Measurements from ENCODE around the gene CHKA. TPM values are rescaled to one million over a fixed set of nuclear protein-coding genes. Genes with fewer than 3 reads are reported as not detected.
A peak's percentile ranks its signal among the peaks of the same experiment; 100 is the strongest.

The CHKA gene
- total RNA-seq, 1 experiment from 2014 or later = 63.0 TPM

DNA sequence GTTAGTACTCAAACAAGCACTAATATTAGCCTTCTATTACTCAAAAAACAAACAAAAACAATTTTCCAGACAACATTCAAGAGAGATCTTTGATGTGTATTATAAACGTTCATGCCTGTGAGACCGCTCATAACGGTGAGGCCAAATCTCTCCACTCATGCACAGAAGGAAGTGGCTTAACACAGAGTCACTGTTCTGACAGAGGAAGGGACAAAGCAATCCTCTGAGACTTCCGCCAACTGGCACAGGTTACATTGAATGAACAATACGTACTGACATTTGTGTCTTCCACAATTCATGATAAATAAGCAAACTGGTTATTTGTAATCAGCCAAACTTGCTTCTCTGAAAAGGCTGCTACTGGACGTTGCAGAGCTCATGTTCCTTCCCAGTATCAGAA, 30.5 kb downstream of the CHKA start:
- TF ChIP-seq, protein P1, sequence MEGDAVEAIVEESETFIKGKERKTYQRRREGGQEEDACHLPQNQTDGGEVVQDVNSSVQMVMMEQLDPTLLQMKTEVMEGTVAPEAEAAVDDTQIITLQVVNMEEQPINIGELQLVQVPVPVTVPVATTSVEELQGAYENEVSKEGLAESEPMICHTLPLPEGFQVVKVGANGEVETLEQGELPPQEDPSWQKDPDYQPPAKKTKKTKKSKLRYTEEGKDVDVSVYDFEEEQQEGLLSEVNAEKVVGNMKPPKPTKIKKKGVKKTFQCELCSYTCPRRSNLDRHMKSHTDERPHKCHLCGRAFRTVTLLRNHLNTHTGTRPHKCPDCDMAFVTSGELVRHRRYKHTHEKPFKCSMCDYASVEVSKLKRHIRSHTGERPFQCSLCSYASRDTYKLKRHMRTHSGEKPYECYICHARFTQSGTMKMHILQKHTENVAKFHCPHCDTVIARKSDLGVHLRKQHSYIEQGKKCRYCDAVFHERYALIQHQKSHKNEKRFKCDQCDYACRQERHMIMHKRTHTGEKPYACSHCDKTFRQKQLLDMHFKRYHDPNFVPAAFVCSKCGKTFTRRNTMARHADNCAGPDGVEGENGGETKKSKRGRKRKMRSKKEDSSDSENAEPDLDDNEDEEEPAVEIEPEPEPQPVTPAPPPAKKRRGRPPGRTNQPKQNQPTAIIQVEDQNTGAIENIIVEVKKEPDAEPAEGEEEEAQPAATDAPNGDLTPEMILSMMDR (conservative IDR thresholded peaks at IDR 0.05) = no peak
- Histone ChIP-seq H2BK5ac (ENCODE audit: insufficient read length, low read length) (no peak overlapping the region), H4K20me1 (ENCODE audit: control insufficient read depth, insufficient read depth, insufficient read length) (no peaks in the 10 kb centered on the region), H3K14ac (ENCODE audit: insufficient read depth, low read length) (no peak overlapping the region), H3K56ac (ENCODE audit: insufficient read length, low read depth, low read length) (no peak overlapping the region), H3K4me2 (ENCODE audit: insufficient read depth, insufficient read length, low read length) (no peak overlapping the region), H3K23ac (ENCODE audit: insufficient read length, low read depth, low read length) (no peak overlapping the region), H3K23me2 (ENCODE audit: insufficient read length, low read depth, low read length, poor library complexity, severe bottlenecking) (no peaks in the 10 kb centered on the region), H4K5ac (ENCODE audit: insufficient read length, low read depth, low read length) (no peak overlapping the region), H3K27ac (ENCODE audit: insufficient read length, low read depth, low read length) (no peak overlapping the region), H3T11ph (ENCODE audit: low read length) (no peak overlapping the region), H3K9ac (ENCODE audit: extremely low read depth, insufficient read length, low read length) (no peak overlapping the region), H2AFZ (ENCODE audit: low read length) (no peak overlapping the region), H2BK20ac (ENCODE audit: low read depth, low read length, poor library complexity, severe bottlenecking) (no peak overlapping the region), H3K79me1 (ENCODE audit: insufficient read depth, low read depth, low read length, poor library complexity, severe bottlenecking) (peaks cover 3% of the 10 kb centered on the region), H3K18ac (ENCODE audit: insufficient read length, low read depth, low read length) (no peak overlapping the region), H4K91ac (ENCODE audit: insufficient read length, low read depth, low read length) (no peak overlapping the region), H3K4ac (ENCODE audit: low read depth, low read length) (no peak overlapping the region), H2AK5ac (ENCODE audit: insufficient read length, low read length) (no peak overlapping the region), H2BK12ac (ENCODE audit: insufficient read length, low read depth, low read length) (no peak overlapping the region), H4K8ac (replicated peaks; ENCODE audit: insufficient read length, low read depth, low read length) (no peak overlapping the region), H3K4me1 (ENCODE audit: insufficient read depth, low read length) (no peaks in the 10 kb centered on the region), H2BK15ac (ENCODE audit: low read depth, low read length) (no peak overlapping the region), H3K9me3 (ENCODE audit: control insufficient read depth, low read depth, low read length) (no peaks in the 10 kb centered on the region), H3K27me3 (ENCODE audit: insufficient read depth, low read length) (no peaks in the 10 kb centered on the region), H2BK120ac (ENCODE audit: low read depth, low read length, poor library complexity, severe bottlenecking) (no peak overlapping the region), H3K79me2 (ENCODE audit: insufficient read depth, low read length) (peaks cover 7% of the 10 kb centered on the region; the same call in 1 of the 2 replicates)
- H3K4me3 Mint-ChIP-seq = no peak overlapping the region
- peaks cover 3 to 20% (median 4%) of the 10 kb centered on the region in 3 experiments; a peak in 4 of 7 replicates for H3K36me3 Mint-ChIP-seq (ENCODE audit: insufficient read depth in 1 of 3, low read depth in 3 of 3)
- peaks cover 0 to 6% of the 10 kb centered on the region in 2 experiments; a peak in 1 of 4 replicates for H3K4me1 Mint-ChIP-seq
- no peaks in the 10 kb centered on the region for H3K9me3 Mint-ChIP-seq
- DNase-seq = no peak
- H3K27ac Mint-ChIP-seq = peak overlapping the region in 1 of 3 experiments; percentile 58; a peak in 2 of 7 replicates
- no CpG with 5 or more reads among the region's 6 CpGs for WGBS (ENCODE audit: extremely low coverage, insufficient read length, low lambda C conversion rate)
- H3K27me3 Mint-ChIP-seq (ENCODE audit: low read depth) = no peaks in the 10 kb centered on the region

All from H9 (cell line).